Heart left ventricle (tissue), 16 donors: ENCODE data around the gene PPFIBP1. TPM values are rescaled to one million over a fixed set of nuclear protein-coding genes. Genes with fewer than 3 reads are reported as not detected.

Experiments
- ATAC-seq, 4 donors: fragments of 200-7000 bp; cut with Tn5 transposase; one replicate each; pipeline ENCODE4 v1.9.1; 2020 to 2022; ENCODE audit warnings: moderate library complexity in 4 of 4, mild to moderate bottlenecking in 3 of 4, moderate number of reproducible peaks in 1 of 4
- DNase-seq, 5 donors: peaks; one replicate each; pipeline ENCODE4 v3.0.0-alpha.2; 2020
- H3K27ac ChIP-seq, 12 donors: fragments of 200-600 bp; sonication (generic) in 4 of 12; one replicate each; pipeline versions ENCODE4 v1.5.0 to v1.8.0; 2016 to 2022; ENCODE audit warnings: mild to moderate bottlenecking in 2 of 12
- H3K27me3 ChIP-seq, 9 donors: fragments of 200-600 bp; sonication (generic) in 2 of 9; one replicate each; pipeline versions ENCODE4 v1.5.1 to v1.8.0; 2016 to 2022; ENCODE audit warnings: mild to moderate bottlenecking in 3 of 9
- H3K36me3 ChIP-seq, 9 donors: fragments of 200-600 bp; sonication (generic) in 2 of 9; one replicate each; pipeline versions ENCODE4 v1.5.0 to v1.8.0; 2018 to 2022; ENCODE audit warnings: mild to moderate bottlenecking in 2 of 9
- H3K4me1 ChIP-seq, 12 donors: fragments of 200-600 bp; sonication (generic) in 4 of 12; one replicate each; pipeline versions ENCODE4 v1.5.0 to v1.8.0; 2016 to 2022; ENCODE audit warnings: mild to moderate bottlenecking in 3 of 12
- H3K4me3 ChIP-seq, 12 donors: fragments of 200-600 bp; sonication (generic) in 4 of 12; one replicate each; pipeline versions ENCODE4 v1.5.0 to v1.8.0; 2017 to 2022; ENCODE audit warnings: mild to moderate bottlenecking in 9 of 12, moderate library complexity in 4 of 12
- H3K9me3 ChIP-seq, 12 donors: fragments of 200-600 bp; sonication (generic) in 4 of 12; one replicate each; pipeline versions ENCODE4 v1.5.0 to v1.8.0; 2016 to 2022; ENCODE audit warnings: mild to moderate bottlenecking in 1 of 12
- POLR2A ChIP-seq, 2 donors: fragments of 450-650 bp; IDR thresholded peaks; one replicate each; pipeline ENCODE4 v1.6.1; 2017; ENCODE audit warnings: antibody characterized with exemption in 2 of 2, mild to moderate bottlenecking in 2 of 2, moderate library complexity in 2 of 2
- WGBS, 4 donors: extraction: QIAGEN DNeasy Blood & Tissue Kit in 2 of 4; methylation state at CpG; one replicate each; pipeline versions ENCODE4 v1.1.5 to v1.1.7; 2013 to 2018; 5-methylcytosine and 5-hydroxymethylcytosine counted together
- intact Hi-C, 10 donors: fragments of 100-400 bp; cut with DNase I; formaldehyde crosslinking; loops; one replicate each; pipeline versions ENCODE4 v1.11.1 to v1.14.2; 2022
- polyA plus RNA-seq, 2 donors: library from polyadenylated mRNA; stranded (reverse); fragments of 200-250 nt; gene quantifications; one replicate each; pipeline ENCODE4 v1.2.3, GENCODE V29; 2013
- total RNA-seq, 9 donors: library from RNA; depleted of rRNA in 2 of 9; stranded (reverse); fragments of >200 nt in 2 of 9; fragmentation: NEBNext Ultra II Directional in 3 of 9; extraction: Animal tissue kit (Norgen Biotek cat#: 25700) in 3 of 9; gene quantifications; one replicate each; pipeline versions ENCODE4 v1.1.0 to v1.2.4, GENCODE V29; 2016 to 2023
- TF ChIP-seq, protein P1 (sequence below), 12 donors: fragments of 200-600 bp; sonication (generic) in 4 of 12; IDR thresholded peaks; one replicate each; pipeline versions ENCODE4 v1.5.0 to v1.8.0; 2018 to 2022; ENCODE audit warnings: antibody characterized with exemption in 12 of 12, mild to moderate bottlenecking in 5 of 12
- donor health status: ischemic (EF 13 %, LVEDD 7.1; RV severe dilation, severe dysfunction).
- donor health status: healthy with polysubstance abuse.
- donor health status: DM: no; HTN: yes; CAD: no.
- donor health status: DM: no; HTN: no; CAD: no.
- donor health status: ischemic (EF 25% LVEDD 6.9; RV normal size, moderate dysfunction).
- donor health status: ischemic (EF 25% LVEDD 5.7; RV mildly dilated, moderate dysfunction).
- donor health status: healthy.
- donor health status: DM: yes; HTN: yes; CAD: no.
- donor health status: ischemic (EF 35%, LVEDD 5.7; RV mildly dilated, moderate dysfunction).
- donor health status: nonischemic (EF 11% LVEDD 7.7; RV severe dilation, severe dysfunction).
- donor health status: DM: yes; HTN: yes; CAD: no.
- donor health status: PGD.
- donor health status: ischemic (EF 29% LVEDD 5.4; RV normal size, mild dysfunction).
- donor health status: nonischemic (EF 23%, LVEDD 6.1; RV moderate dilation, normal function).

The PPFIBP1 gene
- total and polyA plus RNA-seq, 11 donors, result 48.7 to 413 (median 265) TPM

DNA sequence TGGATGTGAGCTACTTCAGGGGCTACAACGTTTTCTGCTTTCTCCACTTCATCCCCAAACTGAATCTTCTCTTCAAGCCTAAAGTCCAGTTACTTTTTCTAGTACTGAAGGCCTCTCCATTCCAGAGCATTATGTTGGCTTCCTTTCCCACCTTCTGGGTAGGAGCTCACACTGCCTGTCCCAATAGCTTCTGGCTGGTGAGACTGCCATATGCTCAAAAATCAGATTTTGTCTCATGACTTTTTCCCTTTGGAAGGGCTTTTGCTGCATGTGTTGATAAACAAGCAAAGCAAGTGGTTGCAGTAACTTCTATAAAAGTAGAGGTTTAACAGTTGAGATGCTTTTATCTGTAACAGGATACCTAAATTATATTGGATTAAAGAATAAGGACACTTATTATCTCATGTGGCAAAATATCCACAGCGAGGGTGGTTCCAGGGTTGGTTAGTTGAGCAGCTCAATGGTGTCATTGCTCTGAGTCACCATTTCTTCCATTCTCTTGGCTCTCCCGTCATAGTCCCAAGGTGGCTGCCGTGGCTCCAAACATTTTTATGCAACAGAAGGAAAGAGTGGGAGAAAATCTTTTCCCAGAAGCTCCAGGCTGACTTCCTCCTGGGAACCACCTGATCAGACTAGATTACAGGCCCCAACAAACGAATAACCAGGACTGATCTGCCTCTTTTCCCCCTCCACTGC lies 15.1 kb upstream of the PPFIBP1 start:
- ATAC-seq (no peak), DNase-seq (no peak)
- Histone ChIP-seq H3K9me3 (peaks cover 0 to 9% (median 0%) of the 10 kb centered on the region in 12 donors), H3K36me3 (no peaks in the 10 kb centered on the region), H3K4me3 (no peak overlapping the region), H3K27me3 (no peaks in the 10 kb centered on the region), H3K4me1 (peaks cover 0 to 52% (median 20%) of the 10 kb centered on the region in 12 donors), H3K27ac (peak overlapping the region in 2 of 12 donors; percentile 12 to 83)
- 66 to 85% (median 75%) methylated on average over 5 of the region's 5 CpGs for WGBS, 4 donors
- intact Hi-C loops, result loop anchor here in 1 of 10 donors (5.0 kb wide), 1 partner anchor 67 kb away; no protein-coding TSS in a partner anchor
- TF ChIP-seq POLR2A (IDR thresholded peaks at IDR 0.05), result no peak
- TF ChIP-seq, protein P1, sequence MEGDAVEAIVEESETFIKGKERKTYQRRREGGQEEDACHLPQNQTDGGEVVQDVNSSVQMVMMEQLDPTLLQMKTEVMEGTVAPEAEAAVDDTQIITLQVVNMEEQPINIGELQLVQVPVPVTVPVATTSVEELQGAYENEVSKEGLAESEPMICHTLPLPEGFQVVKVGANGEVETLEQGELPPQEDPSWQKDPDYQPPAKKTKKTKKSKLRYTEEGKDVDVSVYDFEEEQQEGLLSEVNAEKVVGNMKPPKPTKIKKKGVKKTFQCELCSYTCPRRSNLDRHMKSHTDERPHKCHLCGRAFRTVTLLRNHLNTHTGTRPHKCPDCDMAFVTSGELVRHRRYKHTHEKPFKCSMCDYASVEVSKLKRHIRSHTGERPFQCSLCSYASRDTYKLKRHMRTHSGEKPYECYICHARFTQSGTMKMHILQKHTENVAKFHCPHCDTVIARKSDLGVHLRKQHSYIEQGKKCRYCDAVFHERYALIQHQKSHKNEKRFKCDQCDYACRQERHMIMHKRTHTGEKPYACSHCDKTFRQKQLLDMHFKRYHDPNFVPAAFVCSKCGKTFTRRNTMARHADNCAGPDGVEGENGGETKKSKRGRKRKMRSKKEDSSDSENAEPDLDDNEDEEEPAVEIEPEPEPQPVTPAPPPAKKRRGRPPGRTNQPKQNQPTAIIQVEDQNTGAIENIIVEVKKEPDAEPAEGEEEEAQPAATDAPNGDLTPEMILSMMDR (IDR thresholded peaks at IDR 0.05), result no peak

DNA sequence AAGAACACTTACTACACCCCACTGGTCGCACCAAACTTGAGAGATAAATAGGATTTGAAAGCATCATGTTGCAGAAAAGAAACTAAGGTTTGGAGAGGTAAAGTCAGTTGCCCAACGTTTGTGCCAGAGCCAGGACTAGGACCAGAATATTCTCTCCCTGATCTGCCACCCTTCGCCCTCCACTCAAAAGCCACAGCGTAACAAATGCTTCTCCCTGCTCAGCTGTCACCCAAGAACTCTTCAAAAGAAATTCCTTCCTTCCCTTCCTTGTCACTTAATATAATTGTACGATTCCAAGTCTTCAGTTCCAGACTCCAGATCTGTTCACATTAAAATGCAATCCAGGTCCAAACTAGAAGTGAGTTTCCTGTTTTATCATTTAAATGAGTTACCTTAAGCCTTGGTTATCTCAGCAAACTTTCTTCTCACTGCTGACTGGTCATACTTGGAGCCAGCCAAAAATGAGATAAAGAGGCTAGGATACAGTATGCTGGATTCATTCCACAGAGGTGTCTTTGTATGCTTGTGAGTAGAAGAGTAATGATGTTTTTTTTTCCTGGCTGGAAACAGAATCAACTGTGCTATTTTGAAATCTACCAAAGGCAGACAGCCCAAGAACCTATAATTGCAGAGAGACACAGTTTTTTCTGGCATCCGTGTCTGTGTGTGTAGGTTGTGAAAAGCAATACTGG lies 12.8 kb upstream of the PPFIBP1 start:
- H3K4me1 ChIP-seq, result peaks cover 0 to 30% (median 9%) of the 10 kb centered on the region in 12 donors
- H3K36me3 ChIP-seq, result no peaks in the 10 kb centered on the region
- ATAC-seq, result peak; percentile 24 to 70 (median 54)
- no peak overlapping the region for H3K4me3 ChIP-seq
- H3K27ac ChIP-seq, result peak overlapping the region; percentile 49 to 85 (median 74)
- 45 to 52% (median 49%) methylated on average over 6 of the region's 6 CpGs for WGBS, 4 donors
- H3K27me3 ChIP-seq, result no peaks in the 10 kb centered on the region
- TF ChIP-seq POLR2A (IDR thresholded peaks at IDR 0.05), result no peak
- TF ChIP-seq, protein P1 (IDR thresholded peaks at IDR 0.05), result no peak
- intact Hi-C loops, result loop anchor here in 1 of 10 donors (5.0 kb wide), 1 partner anchor 84 kb away; no protein-coding TSS in a partner anchor
- DNase-seq, result no peak
- H3K9me3 ChIP-seq, result peaks cover 0 to 9% (median 0%) of the 10 kb centered on the region in 12 donors

DNA sequence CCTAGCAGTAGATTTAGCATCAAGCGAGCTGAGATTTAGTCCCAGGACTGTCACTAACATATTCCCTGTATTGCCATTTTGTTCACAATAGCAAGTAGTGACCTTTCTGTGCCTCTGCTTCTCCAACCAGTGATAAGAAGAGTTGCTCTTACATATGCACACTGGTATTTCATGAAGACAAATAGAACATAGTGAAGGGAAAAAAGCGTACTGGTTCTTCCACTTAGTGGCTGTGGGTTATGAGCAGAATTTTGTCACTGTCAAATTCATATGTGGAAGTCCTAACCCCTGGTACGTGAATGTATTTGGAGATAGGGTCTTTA lies 12.3 kb upstream of the PPFIBP1 start:
- H3K9me3 ChIP-seq, result peaks cover 0 to 7% (median 0%) of the 10 kb centered on the region in 12 donors
- no peak for DNase-seq
- H3K4me1 ChIP-seq, result peaks cover 0 to 26% (median 5%) of the 10 kb centered on the region in 12 donors
- peak; percentile 58 to 67 (median 62) for ATAC-seq
- H3K4me3 ChIP-seq, result no peak overlapping the region
- H3K27me3 ChIP-seq, result no peaks in the 10 kb centered on the region
- H3K27ac ChIP-seq, result peak overlapping the region; percentile 49 to 85 (median 74)
- intact Hi-C loops, result loop anchor here in 1 of 10 donors (5.0 kb wide), 1 partner anchor 84 kb away; no protein-coding TSS in a partner anchor
- 41 to 51% (median 47%) methylated on average over 3 of the region's 3 CpGs for WGBS, 4 donors
- TF ChIP-seq, protein P1 (IDR thresholded peaks at IDR 0.05), result no peak
- no peak for TF ChIP-seq POLR2A (IDR thresholded peaks at IDR 0.05)
- no peaks in the 10 kb centered on the region for H3K36me3 ChIP-seq
